Left renal pelvis (tissue), 4 donors: Measurements from ENCODE around the gene CDH12. TPM values are rescaled to one million over a fixed set of nuclear protein-coding genes. Genes with fewer than 3 reads are reported as not detected.

Source experiments
- DNase-seq, 4 donors: peaks; one replicate each; pipeline ENCODE4 v3.0.0-alpha.2; 2013; ENCODE audit warnings: low read depth in 4 of 4, low spot score in 3 of 4
- polyA plus RNA-seq, 4 donors: library from polyadenylated mRNA; unstranded; fragments of 120-200 nt; gene quantifications; one replicate each; pipeline ENCODE4 v1.2.1, GENCODE V29; 2013; ENCODE audit not compliant: insufficient read length in 4 of 4

Gene CDH12
- polyA plus RNA-seq, 4 donors, result 5.9 to 8.7 (median 7.3) TPM

DNA sequence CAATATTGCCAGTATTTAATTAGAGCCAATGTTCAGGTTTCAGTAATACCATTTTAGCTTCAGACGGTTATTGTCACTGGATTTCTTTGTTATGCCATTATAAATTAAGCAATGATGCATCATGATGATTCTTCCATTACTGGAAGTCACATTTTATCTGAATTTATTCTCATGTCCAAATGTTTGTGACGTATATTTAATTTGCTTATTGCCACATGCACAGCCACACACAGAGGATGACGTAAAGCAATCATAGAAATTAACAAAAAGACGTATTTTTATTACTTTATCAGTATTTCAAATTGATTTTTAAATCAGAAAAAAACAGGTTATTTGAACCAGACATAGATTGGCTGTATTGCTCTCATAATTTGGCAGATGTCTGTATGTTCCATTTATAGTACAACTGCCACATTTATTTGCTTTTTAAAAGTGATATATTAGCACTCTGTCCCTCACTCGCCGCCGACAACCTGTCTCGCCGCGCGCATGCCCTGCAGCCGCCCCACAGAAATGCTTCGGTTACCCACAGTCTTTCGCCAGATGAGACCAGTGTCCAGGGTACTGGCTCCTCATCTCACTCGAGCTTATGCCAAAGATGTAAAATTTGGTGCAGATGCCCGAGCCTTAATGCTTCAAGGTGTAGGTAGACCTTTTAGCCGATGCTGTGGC, 970.9 kb downstream of the CDH12 start:
- no peak for DNase-seq

DNA sequence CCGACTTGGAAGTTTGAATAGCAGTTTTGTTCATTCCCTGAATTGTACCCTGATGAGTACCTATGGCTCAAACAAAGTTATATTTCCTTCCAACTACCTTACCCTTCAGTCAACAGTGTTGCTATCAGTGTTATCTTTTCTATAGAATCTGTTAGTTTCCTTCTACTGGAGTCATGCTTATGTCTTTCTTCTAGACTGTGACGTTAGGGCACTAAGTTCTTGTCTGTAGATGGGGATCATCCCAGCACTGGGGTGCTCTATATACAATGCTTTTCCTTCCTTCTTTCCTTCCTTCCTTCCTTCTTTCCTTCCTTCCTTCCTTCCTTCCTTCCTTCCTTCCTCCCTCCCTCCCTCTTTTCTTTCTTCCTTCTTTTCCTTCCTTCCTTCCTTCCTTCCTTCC, 973.0 kb downstream of the CDH12 start:
- DNase-seq, result no peak

DNA sequence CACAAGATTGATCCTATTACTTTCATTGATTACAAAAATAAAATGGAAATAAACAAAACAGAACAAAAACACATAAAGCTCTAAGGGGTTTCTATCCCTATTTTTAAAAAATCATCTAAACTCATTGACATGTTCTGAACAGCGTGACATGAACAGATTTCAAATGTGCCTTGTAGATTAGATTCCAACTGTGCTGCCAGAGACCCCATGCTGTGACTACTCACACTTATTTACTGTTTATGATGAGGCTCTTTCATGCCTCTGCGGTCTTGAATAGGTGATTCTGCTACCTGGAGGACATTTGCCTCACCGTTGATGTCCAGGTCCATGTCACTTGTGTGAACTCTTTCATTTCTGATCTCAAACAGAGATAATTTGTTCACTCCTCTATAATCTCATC, 990.2 kb downstream of the CDH12 start:
- DNase-seq, result no peak

DNA sequence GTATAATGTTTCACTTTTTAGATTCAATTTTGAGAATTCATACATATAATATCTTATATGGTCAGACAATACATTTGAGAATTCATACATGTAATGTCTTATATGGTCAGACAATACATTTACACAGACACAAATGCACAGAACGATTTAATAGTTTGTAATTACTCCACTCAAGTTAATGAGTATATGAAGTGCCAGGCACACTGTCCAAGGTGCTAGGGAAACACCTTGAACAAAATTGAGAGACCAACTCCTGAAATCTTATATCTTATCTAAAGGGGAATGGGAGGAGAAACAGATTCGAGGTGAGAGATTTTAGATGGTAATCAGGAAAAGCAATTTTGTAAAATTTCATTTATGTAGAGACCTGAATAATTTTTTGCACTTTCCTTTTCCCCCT, 994.7 kb downstream of the CDH12 start:
- no peak for DNase-seq

DNA sequence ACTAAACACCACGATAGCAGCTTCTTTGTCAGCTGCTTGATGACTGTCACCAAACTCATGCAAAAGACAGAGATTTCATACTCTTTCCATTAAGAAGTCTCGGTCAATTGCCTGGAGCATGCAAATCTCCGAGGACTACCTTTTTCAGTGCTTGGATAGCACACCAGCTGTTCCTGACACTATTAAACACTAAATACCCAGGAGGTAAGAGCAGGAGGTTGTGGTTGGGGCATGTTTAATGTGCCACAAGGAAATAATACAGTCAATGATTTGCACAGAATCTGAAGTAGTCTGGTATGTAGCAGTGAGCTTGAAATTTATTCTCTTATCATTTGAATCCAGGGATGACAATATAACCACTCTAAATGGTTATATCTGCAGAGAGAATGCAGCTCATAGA, 996.2 kb downstream of the CDH12 start:
- DNase-seq, result no peak

DNA sequence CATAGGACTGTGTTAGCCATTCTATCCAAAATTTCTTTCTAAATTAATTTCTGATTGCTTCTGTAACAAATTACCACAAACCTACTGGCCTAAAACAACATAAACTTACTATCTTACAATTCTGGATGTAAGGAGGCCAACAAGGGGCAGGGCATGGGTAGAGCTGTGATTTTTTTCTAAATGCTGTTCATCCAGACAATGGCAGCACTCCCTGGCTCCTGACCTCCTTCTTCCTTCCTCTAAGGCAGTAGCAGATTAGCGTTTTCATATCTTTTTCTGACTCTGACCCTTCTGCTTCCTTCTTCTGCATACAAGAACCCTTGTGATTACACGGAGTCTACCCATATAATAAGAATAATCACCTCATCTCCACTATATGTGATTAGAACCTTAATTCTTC, 1005.8 kb downstream of the CDH12 start:
- no peak for DNase-seq

DNA sequence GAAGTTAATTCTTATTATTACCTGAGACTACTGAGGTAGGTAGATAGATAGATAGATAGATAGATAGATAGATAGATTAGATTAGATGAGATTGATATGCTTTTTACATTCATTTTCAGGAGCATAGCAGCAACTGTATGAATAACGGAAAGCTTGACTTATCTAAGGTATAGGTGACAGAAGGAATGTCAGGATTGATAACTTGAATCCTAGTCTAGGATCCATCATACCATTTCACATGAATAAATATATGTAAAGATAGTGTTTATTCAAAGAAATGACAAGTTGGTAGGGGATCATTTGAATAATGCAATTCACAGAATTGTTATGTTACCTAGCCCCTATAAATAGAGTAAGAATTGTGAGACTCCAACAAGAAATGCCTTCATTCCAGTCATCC, 1008.2 kb downstream of the CDH12 start:
- DNase-seq, result no peak

DNA sequence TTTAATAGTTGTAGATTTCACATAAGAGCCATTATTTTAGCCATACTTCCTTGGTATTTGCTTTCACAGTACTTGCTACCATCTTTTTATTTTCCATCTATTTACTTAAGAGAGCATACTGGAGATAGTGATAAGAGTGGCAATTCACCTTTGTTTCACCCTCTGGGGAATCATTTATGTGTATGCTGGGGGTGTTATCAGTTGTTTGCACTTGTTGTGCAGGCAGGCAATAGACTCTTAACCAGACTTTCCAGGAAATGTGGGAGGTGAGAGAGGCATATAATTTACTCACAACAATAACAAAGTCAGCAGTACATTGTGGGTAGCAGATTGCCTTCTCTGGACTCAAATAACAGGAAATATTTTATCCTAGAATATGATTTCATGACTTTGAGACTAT, 1018.3 kb downstream of the CDH12 start:
- no peak for DNase-seq

DNA sequence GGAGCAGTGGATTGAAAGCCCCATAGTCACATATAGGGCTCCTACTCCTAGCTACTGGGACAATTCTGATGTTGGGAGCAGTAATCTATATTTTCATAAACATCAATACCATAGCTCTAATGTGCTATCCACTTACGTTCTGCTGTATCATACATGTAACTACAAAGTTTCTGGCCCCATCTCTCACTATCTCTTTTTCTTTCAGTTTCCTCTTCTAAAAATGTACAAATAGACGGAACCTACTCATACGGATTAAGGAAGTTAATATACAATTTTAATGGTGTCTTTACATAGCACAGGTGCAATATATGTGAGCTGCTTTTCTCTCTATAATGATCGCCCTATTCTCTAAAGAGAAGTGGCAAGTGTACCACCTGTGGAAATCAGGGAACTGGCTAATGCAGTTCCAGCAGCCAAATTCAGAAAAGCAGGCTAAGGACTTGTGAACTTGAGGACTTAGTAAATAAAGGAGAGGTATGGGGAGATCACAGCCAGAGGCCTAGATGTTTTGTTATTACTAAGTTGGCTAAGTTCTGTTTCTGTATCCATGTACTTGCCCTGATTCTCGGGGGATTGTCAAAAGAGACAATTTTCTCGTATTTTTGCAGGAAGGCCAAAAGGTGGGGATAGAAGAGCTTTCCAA, 1021.9 kb downstream of the CDH12 start:
- no peak for DNase-seq

DNA sequence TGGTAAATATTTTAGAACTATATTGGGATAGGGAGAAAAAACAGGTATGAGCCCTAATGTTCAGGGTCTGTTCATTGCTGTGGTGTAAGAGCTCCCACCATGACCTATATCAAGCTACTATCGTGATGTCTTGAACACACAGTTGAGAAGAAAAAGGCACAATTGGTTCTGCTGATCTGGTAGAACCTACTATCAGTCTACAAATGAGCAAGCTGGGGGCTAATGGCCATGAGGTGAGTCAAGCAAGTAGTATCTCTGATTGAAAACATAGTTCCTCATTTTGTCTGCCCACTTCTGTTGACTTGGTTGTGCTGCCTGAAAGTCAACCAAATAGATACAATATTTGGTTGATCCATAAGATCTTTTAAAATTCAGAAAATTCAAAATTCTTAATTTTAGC, 1026.3 kb downstream of the CDH12 start:
- DNase-seq, result no peak

DNA sequence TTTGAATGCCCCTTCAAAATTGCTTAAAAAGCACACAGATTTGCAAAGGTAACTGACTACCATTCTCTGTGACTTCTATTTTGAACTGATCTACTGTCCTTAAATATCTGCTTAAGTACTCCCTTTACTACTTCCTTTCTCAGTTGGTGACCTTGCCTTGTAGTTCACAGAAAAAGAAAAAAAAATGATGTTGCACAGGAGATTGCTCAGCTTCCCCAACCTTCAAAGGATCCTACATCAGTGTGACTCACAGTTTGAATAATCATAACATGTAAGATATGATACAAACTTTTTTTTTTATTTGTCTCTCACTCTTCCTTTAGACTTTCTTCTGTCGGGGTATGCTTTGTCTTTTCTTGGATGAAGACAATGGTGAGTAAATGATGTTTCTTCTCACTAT, 1029.6 kb downstream of the CDH12 start:
- DNase-seq, result no peak

DNA sequence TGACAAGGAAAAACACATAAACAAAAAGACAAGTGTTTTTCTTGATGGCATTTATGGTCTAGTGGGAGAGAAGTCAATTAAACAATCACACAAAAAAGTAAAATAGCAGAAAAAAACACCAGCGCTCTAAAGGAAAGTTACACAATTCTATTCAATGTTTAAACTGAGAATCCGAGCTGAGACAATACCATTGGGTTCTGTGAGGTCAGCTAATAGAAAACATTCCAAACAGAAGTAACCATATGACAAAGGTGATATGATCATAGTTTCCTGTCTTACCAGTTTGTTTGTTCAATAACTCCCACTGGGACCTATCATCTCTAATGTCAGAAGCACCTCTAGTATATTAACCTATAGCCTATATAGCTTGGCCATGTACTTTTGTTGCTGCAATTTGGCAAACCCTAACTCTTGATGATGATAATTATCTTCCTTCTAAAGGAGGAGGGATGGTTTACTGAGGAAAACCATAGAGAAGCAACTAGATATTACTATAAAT, 1030.0 kb downstream of the CDH12 start:
- DNase-seq, result no peak

DNA sequence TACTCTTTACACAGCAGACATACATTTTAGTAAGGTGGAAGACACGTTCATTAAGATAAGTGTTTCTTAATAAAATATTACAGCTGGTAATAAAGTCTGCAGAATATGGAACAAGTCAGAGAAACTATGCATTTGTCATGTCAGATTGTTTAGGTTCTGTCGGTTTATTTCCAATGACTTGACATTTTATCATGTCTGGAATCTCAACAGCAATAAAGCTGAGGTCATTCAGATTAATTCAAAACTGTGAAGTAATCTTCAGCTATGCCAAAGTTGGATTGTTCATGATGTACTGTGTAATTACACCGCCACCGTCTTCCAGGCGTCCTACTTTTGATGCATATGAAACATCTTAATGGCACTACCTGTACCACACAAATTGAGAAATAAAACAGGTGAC, 1032.6 kb downstream of the CDH12 start:
- DNase-seq, result no peak

DNA sequence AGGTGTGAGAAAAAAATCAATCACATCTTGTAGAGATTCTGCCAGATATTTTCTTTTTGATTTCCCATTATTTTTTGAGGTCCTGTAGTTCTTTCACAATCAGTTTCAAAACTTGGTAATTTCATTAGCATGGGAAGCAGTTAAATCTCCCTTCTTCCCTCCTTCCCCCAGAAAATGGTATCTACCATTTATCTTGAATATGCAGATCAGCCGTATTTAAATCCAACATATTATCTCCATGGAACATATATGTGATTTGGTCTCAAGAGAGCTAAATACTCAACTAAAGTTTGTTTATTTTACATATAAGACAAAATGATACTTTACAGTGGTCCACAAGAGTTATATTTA, 1034.8 kb downstream of the CDH12 start:
- DNase-seq, result no peak

DNA sequence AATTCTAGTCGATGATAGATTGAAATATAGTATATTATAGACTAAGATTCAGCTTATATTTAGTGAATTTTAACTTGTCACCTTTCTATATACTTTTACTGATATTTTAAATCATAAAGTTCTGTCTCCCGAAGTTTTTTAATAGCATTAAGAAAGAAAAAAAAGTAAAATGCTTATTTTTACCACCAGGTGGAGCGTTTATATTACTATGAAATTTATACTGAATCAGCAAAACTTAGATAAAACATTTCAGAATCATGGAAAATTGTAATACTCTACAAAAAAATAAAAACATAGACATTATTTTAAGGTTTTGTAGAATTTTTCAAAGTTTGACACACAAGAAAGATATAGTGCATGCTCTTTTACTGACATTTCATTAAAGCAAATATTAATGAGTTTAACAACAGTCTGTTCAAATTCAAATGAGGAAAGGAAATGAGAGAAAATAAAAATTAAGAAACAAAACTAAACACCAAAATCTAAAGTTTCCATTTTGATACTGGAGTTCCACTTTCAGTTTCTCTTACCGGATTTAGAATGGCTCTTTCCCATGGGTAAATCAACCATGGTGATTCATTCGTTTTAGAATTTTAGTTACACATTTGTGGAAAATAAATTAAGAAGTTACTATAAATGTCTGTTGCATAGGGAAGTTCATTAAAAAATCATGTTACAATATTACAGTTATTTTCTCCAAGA, 1035.3 kb downstream of the CDH12 start:
- no peak for DNase-seq

DNA sequence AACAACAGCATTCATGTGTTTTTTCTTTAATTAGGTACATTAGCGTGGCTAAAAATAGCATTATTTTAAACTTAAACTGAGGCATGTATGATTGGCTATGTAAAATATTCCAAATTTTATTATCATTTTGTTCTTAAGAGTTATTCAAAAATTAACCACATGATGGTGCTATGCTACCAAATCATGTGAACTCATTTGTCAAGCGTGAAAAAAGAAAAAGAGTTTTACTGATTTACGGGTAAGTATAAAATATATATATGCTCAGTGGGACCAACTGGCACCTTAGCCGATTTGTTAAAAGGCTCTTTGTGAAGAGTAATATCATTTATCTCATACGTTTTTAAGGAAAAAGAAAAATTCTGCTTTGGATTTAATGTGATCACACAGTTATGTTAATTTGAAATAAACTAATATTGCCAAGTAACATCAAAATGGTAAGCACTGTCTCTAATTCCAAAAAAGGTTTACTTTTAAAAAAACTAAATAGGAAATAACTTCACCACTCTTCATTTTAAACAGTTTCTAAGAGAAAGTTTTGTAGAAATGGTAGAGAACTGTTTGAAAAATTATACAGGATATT, 1042.3 kb downstream of the CDH12 start:
- no peak for DNase-seq

DNA sequence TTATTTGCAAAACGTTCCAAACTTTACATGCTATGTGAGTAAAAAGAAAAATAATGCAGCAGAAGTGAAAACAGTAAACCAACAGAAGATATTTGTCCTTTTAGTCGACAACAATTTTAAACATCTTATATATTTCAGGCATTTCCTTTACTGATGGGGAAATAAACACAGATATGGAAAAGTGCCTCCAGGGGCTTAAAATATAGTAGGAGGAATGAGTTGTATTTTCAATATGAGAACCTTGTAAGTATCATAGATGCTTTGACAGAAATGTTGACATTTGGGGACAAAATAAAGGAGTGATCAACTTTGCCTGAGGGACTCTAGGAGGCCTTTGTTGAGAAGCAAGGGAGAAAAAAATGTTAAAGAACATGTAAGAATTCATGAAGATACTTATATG, 1043.5 kb downstream of the CDH12 start:
- no peak for DNase-seq

DNA sequence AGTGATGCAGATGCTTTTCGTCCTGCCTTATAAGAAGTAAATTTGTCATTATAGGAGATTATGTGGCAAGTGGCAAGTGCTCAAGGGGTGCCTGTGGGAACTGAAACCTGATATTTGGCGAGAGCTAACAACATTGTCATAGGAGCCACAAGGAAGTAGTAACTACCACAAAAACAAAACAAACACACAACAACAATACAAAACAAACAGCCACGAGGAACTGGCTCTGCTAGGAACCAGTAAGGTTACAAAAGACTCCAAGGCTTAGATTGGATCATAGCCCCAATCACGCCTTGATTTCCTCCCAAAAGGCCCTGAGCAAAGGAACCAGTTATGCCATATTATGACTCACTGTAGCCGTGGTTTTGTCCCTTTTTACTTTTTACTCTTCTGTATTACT, 1045.2 kb downstream of the CDH12 start:
- no peak for DNase-seq

DNA sequence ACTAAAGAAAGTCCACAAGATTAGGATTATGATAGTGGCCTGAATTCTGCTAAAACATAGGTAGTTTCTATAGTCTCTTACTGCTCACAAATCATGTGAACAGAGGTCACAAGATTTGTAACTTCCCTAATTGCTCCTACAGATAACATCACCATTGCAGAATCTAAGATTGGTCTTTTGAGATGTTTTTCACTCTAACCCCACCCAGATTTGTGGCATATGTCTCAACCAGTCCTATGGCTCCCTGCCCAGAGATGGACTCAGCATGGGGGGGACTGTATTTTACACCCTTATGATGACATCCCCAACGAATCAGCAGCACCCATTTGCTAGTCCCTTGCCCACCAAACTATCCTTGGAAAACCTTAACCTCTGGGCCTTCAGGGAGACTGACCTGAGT, 1046.2 kb downstream of the CDH12 start:
- DNase-seq, result no peak

DNA sequence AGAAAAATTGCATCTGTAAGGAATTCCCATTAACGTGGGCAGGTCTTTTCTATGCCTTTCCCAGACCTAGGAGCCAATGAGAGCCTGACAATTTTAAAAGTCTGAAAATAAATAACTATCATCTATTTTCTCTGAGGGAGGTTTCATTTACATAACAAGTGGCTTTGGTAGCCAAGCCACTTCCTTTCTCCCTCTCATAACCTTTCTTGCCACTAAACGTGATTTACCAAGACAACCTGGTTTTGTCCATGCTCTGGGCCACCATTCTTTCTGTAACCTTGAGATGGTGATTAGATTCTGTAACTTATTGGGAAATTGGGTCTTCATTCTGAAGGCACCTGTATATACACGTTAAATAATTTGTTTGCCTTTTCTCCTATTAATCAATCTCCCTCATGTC, 1046.9 kb downstream of the CDH12 start:
- no peak for DNase-seq

DNA sequence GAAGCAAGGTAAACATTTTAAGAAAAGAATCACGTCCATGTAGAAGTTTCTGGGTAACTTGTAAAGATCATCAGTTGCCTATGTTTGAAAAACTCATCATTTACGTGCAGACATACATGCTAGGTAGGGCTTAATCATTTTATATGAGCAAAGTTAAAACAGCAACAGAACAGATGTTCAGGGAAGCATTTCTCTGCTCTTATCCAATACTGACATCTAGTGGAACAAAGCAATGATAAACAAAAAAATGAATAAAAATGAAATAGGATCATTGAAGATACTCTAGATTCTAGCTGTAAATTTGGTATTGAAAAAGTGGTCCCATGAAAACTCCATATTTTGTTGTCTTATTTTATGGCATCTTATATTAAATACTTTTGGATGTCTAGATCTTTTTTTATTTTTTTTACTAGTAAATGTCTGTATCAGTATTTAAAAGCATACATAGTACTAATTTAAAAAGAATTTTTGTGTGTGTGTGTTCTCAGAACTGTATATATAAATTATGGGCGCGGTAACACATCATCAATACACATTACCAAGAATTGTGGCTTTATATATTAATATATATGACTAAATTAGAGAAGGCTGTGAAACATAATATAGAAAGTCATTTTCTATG, 1050.2 kb downstream of the CDH12 start:
- peak in 3 of 4 donors; percentile 5 to 22 (median 21) for DNase-seq
